GM12878 (cell line): Measurements from ENCODE around the gene MCEMP1. TPM values are rescaled to one million over a fixed set of nuclear protein-coding genes. Genes with fewer than 3 reads are reported as not detected.

Source experiments
- BCLAF1 ChIP-seq: fragments of 450-650 bp; IDR thresholded peaks from 2 replicates; pipeline ENCODE4 v1.6.1; 2017; ENCODE audit warnings: antibody characterized with exemption, mild to moderate bottlenecking, moderate library complexity
- CREB1 ChIP-seq: IDR thresholded peaks from 2 replicates; pipeline ENCODE4 v1.6.1; 2012; ENCODE audit warnings: low read depth, mild to moderate bottlenecking, inconsistent platforms
- CREM ChIP-seq: IDR thresholded peaks from 2 replicates; pipeline ENCODE4 v1.6.1; 2014; ENCODE audit warnings: antibody characterized with exemption, low read depth
- E2F8 ChIP-seq: fragments of 450-650 bp; IDR thresholded peaks from 2 replicates; pipeline ENCODE4 v1.6.1; 2018; ENCODE audit warnings: mild to moderate bottlenecking, low read depth, moderate library complexity; ENCODE audit not compliant: partially characterized antibody
- GATAD2B ChIP-seq: fragments of 450-650 bp; conservative IDR thresholded peaks from 2 replicates; pipeline ENCODE4 v1.6.1; 2017; ENCODE audit warnings: low read depth, mild to moderate bottlenecking, moderate library complexity
- IRF5 ChIP-seq: fragments of 450-650 bp; IDR thresholded peaks from 2 replicates; pipeline ENCODE4 v1.6.1; 2017; ENCODE audit warnings: borderline replicate concordance
- KAT2A ChIP-seq: conservative IDR thresholded peaks from 2 replicates; pipeline ENCODE4 v1.6.1; 2011; ENCODE audit warnings: low read depth, low read length; ENCODE audit not compliant: control insufficient read depth
- KDM1A ChIP-seq: fragments of 200-600 bp; sonication (generic); IDR thresholded peaks from 2 replicates; pipeline ENCODE4 v1.6.1; 2016; ENCODE audit warnings: borderline replicate concordance
- KLF5 ChIP-seq: fragments of 450-650 bp; IDR thresholded peaks from 2 replicates; pipeline ENCODE4 v1.6.1; 2014; ENCODE audit warnings: mild to moderate bottlenecking; ENCODE audit not compliant: partially characterized antibody
- MLLT1 ChIP-seq: fragments of 450-650 bp; IDR thresholded peaks from 2 replicates; pipeline ENCODE4 v1.6.1; 2016; ENCODE audit warnings: mild to moderate bottlenecking
- MYB ChIP-seq: fragments of 150-350 bp; IDR thresholded peaks from 2 replicates; pipeline ENCODE4 v1.6.1; 2014; ENCODE audit warnings: mild to moderate bottlenecking, low read depth, low read length, borderline replicate concordance
- NFIC ChIP-seq: IDR thresholded peaks from 2 replicates; pipeline ENCODE4 v1.6.1; 2012; ENCODE audit warnings: low read depth, mild to moderate bottlenecking, inconsistent platforms, low read length, moderate library complexity
- NR2F1 ChIP-seq: fragments of 450-650 bp; conservative IDR thresholded peaks from 2 replicates; pipeline ENCODE4 v1.6.1; 2017; ENCODE audit warnings: mild to moderate bottlenecking
- RAD21 ChIP-seq: IDR thresholded peaks from 2 replicates; pipeline ENCODE4 v1.6.1; 2011; ENCODE audit warnings: mild to moderate bottlenecking, low read depth, low read length, moderate library complexity; ENCODE audit not compliant: insufficient read depth
- RBBP5 ChIP-seq: fragments of 200-600 bp; sonication (generic); conservative IDR thresholded peaks from 2 replicates; pipeline ENCODE4 v1.6.1; 2016
- SMAD1 ChIP-seq: fragments of 450-650 bp; IDR thresholded peaks from 2 replicates; pipeline ENCODE4 v1.6.1; 2018; ENCODE audit warnings: mild to moderate bottlenecking, low read depth; ENCODE audit not compliant: partially characterized antibody
- TARDBP ChIP-seq: IDR thresholded peaks from 2 replicates; pipeline ENCODE4 v1.6.1; 2016; ENCODE audit warnings: borderline replicate concordance
- TCF7 ChIP-seq: IDR thresholded peaks from 2 replicates; pipeline ENCODE4 v1.6.1; 2014; ENCODE audit warnings: antibody characterized with exemption, borderline replicate concordance
- ZBTB11 ChIP-seq: fragments of 450-650 bp; formaldehyde crosslinking; IDR thresholded peaks from 2 replicates; pipeline ENCODE4 v1.5.0; 2022; ENCODE audit warnings: mild to moderate bottlenecking, missing genetic modification characterization
- polyA plus RNA-seq, 11 experiments: library from polyadenylated mRNA; depleted of rRNA in 4 of 11; unstranded in 6 of 11; stranded (reverse) in 5 of 11; fragments of >200 nt; fragmentation: Nextera tagmentation in 4 of 11; fragmentation: Illumina TruSeq in 1 of 11; extraction: Ambion mirVana in 4 of 11; extraction: Trizol in 1 of 11; gene quantifications; 1 replicate in 1 of 11; 2 replicates in 10 of 11; pipeline versions ENCODE4 v1.2.1 to v1.2.3, GENCODE V29; 2011 to 2016; ENCODE audit warnings: inconsistent platforms in 2 of 11, missing spikeins in 2 of 11, low read depth in 1 of 11
- total RNA-seq, 4 experiments: library from RNA; depleted of rRNA in 3 of 4; stranded (reverse); fragments of >200 nt in 3 of 4; fragmentation: Illumina TruSeq in 1 of 4; extraction: Trizol in 1 of 4; gene quantifications; 2 replicates each; pipeline versions ENCODE4 v1.2.1 to v1.2.3, GENCODE V29; 2013 to 2021

Gene MCEMP1
- total and polyA plus RNA-seq, 10 of the 15 experiments (the other 5 are each of a cell fraction or from before 2014, with no cell fraction given): 0.08 to 0.55 (median 0.26) TPM; not detected in 1

- TF ChIP-seq NFIC (peak; percentile 53; the same call in 1 of the 2 replicates), NR2F1 (peak; percentile 99), IRF5 (no peak), RBBP5 (no peak), KDM1A (no peak), KLF5 (no peak), ZBTB11 (no peak), RAD21 (no peak), E2F8 (no peak), GATAD2B (peak; percentile 79), KAT2A (no peak), MLLT1 (0 out of 2 replicates have a peak, but pooled peaks have one; percentile 34), MYB (no peak), CREM (no peak), SMAD1 (no peak), CREB1 (0 out of 2 replicates have a peak, but pooled peaks have one; percentile 48), TCF7 (no peak), TARDBP (no peak), BCLAF1 (no peak)
Observed at GRCh38 chr19:7694499-7694898, 17.6 kb downstream of the MCEMP1 start (continued).
